Breast epithelium (tissue), 4 donors: ENCODE data around the gene RPS19. TPM values are rescaled to one million over a fixed set of nuclear protein-coding genes. Genes with fewer than 3 reads are reported as not detected.

ENCODE experiments used
- DNase-seq, 2 donors: peaks; one replicate each; pipeline ENCODE4 v3.0.0-alpha.2; 2019; ENCODE audit warnings: low spot score in 2 of 2
- H3K27ac ChIP-seq, 2 donors: fragments of 200-600 bp; sonication (generic) in 1 of 2; one replicate each; pipeline ENCODE4 v1.5.1; 2016 to 2019; ENCODE audit warnings: mild to moderate bottlenecking in 1 of 2
- H3K27me3 ChIP-seq, 2 donors: fragments of 200-600 bp; sonication (generic) in 1 of 2; one replicate each; pipeline versions ENCODE4 v1.5.1 to v1.6.0; 2017 to 2019; ENCODE audit warnings: control low read depth in 1 of 2, mild to moderate bottlenecking in 1 of 2
- H3K36me3 ChIP-seq: fragments of 200-600 bp; one replicate; pipeline ENCODE4 v1.5.1; 2019
- H3K4me1 ChIP-seq, 2 donors: fragments of 200-600 bp; sonication (generic); one replicate each; pipeline ENCODE4 v1.5.1; 2016 to 2019; ENCODE audit warnings: control low read depth in 1 of 2
- H3K4me3 ChIP-seq, 3 donors: fragments of 200-600 bp; sonication (generic); 1 replicate in 2 of 3; 2 replicates in 1 of 3; pipeline ENCODE4 v1.5.1; 2016 to 2019; ENCODE audit warnings: mild to moderate bottlenecking in 3 of 3, moderate library complexity in 2 of 3
- H3K9me3 ChIP-seq, 2 donors: fragments of 200-600 bp; sonication (generic) in 1 of 2; one replicate each; pipeline ENCODE4 v1.5.1; 2016 to 2019; ENCODE audit warnings: control low read depth in 1 of 2
- CTCF ChIP-seq, 3 donors: fragments of 450-650 bp; IDR thresholded peaks; one replicate each; pipeline ENCODE4 v1.5.1; 2016 to 2017; ENCODE audit warnings: antibody characterized with exemption in 3 of 3, mild to moderate bottlenecking in 3 of 3, moderate library complexity in 3 of 3
- POLR2A ChIP-seq: fragments of 450-650 bp; IDR thresholded peaks from one replicate; pipeline ENCODE4 v1.6.1; 2016; ENCODE audit warnings: antibody characterized with exemption, mild to moderate bottlenecking, moderate library complexity
- POLR2AphosphoS5 ChIP-seq, 3 donors: sonication (generic); formaldehyde crosslinking; IDR thresholded peaks; one replicate each; pipeline ENCODE4 v1.6.1; 2017; ENCODE audit warnings: antibody characterized with exemption in 3 of 3
- intact Hi-C: fragments of 100-400 bp; cut with DNase I; formaldehyde crosslinking; loops from one replicate; pipeline ENCODE4 v1.15.1; 2023; ENCODE audit warnings: low total_unique reads
- total RNA-seq, 3 donors: library from RNA; depleted of rRNA; stranded (reverse); fragments of >200 nt; gene quantifications; one replicate each; pipeline ENCODE4 v1.1.0, GENCODE V29; 2016

RPS19 gene
- total RNA-seq, 3 donors from 2014 or later, result 756 to 2,084 (median 1,264) TPM

- H3K4me3 ChIP-seq, result peak overlapping the region; percentile 87 to 96 (median 94)
- peak; percentile 93 to 94 for DNase-seq
- no peaks in the 10 kb centered on the region for H3K27me3 ChIP-seq
- peak overlapping the region; percentile 87 to 90 for H3K27ac ChIP-seq
- H3K36me3 ChIP-seq, result no peaks in the 10 kb centered on the region
- intact Hi-C loops, result no loop called here
- peaks cover 0 to 6% of the 10 kb centered on the region in 2 donors for H3K4me1 ChIP-seq
- TF ChIP-seq POLR2AphosphoS5 (IDR thresholded peaks at IDR 0.05), result peak; percentile 32 to 68 (median 63)
- TF ChIP-seq CTCF (IDR thresholded peaks at IDR 0.05), result no peak
- TF ChIP-seq POLR2A, result peak; percentile 20
- H3K9me3 ChIP-seq, result no peaks in the 10 kb centered on the region
Observed at GRCh38 chr19:41883821-41884733, 24.0 kb downstream of the RPS19 start.

GRCh38 chr19:41886761-41887710 lies 27.0 kb downstream of the RPS19 start:
- peaks cover 0 to 6% of the 10 kb centered on the region in 2 donors for H3K4me1 ChIP-seq
- H3K36me3 ChIP-seq, result no peaks in the 10 kb centered on the region
- TF ChIP-seq CTCF (IDR thresholded peaks at IDR 0.05) (no peak), POLR2A (no peak), POLR2AphosphoS5 (IDR thresholded peaks at IDR 0.05) (no peak)
- intact Hi-C loops, result no loop called here
- peak overlapping the region; percentile 65 to 81 for H3K27ac ChIP-seq
- no peak for DNase-seq
- H3K9me3 ChIP-seq, result no peaks in the 10 kb centered on the region
- H3K27me3 ChIP-seq, result no peaks in the 10 kb centered on the region
- H3K4me3 ChIP-seq, result peak overlapping the region in 2 of 3 donors; percentile 10 to 41

GRCh38 chr19:41887711-41888382 lies 27.8 kb downstream of the RPS19 start:
- DNase-seq, result peak in 1 of 2 donors; percentile 63
- H3K36me3 ChIP-seq, result no peaks in the 10 kb centered on the region
- H3K27ac ChIP-seq, result peak overlapping the region; percentile 65 to 81
- intact Hi-C loops, result no loop called here
- no peaks in the 10 kb centered on the region for H3K9me3 ChIP-seq
- no peaks in the 10 kb centered on the region for H3K27me3 ChIP-seq
- peaks cover 0 to 6% of the 10 kb centered on the region in 2 donors for H3K4me1 ChIP-seq
- TF ChIP-seq POLR2A, result no peak
- peak in 1 of 3 donors; percentile 21 for TF ChIP-seq CTCF (IDR thresholded peaks at IDR 0.05)
- TF ChIP-seq POLR2AphosphoS5 (IDR thresholded peaks at IDR 0.05), result no peak
- peak overlapping the region in 2 of 3 donors; percentile 10 to 41 for H3K4me3 ChIP-seq

GRCh38 chr19:41888926-41889325 lies 28.9 kb downstream of the RPS19 start:
- Histone ChIP-seq H3K27ac (no peak overlapping the region), H3K27me3 (no peaks in the 10 kb centered on the region), H3K4me3 (no peak overlapping the region), H3K9me3 (no peaks in the 10 kb centered on the region), H3K4me1 (peaks cover 0 to 6% of the 10 kb centered on the region in 2 donors), H3K36me3 (no peaks in the 10 kb centered on the region)
- intact Hi-C loops, result no loop called here
- TF ChIP-seq CTCF (IDR thresholded peaks at IDR 0.05) (no peak), POLR2A (no peak), POLR2AphosphoS5 (IDR thresholded peaks at IDR 0.05) (no peak)
- no peak for DNase-seq
